Colonic mucosa (tissue), 4 donors: Measurements from ENCODE around the gene DIPK2A. TPM values are rescaled to one million over a fixed set of nuclear protein-coding genes. Genes with fewer than 3 reads are reported as not detected.

ENCODE experiments used
- DNase-seq: peaks from one replicate; pipeline ENCODE4 v3.0.0-alpha.2; 2020
- H3K27ac ChIP-seq: fragments of 200-600 bp; one replicate; pipeline ENCODE4 v1.8.0; 2021
- H3K27me3 ChIP-seq: fragments of 200-600 bp; one replicate; pipeline ENCODE4 v1.8.0; 2021
- H3K36me3 ChIP-seq: fragments of 200-600 bp; one replicate; pipeline ENCODE4 v1.8.0; 2021
- H3K4me1 ChIP-seq: fragments of 200-600 bp; one replicate; pipeline ENCODE4 v1.8.0; 2021; ENCODE audit warnings: mild to moderate bottlenecking
- H3K4me3 ChIP-seq: fragments of 200-600 bp; one replicate; pipeline ENCODE4 v1.8.0; 2021
- H3K9ac ChIP-seq, 2 donors: one replicate each; pipeline ENCODE4 v1.7.0; 2013; ENCODE audit warnings: control low read depth in 2 of 2, low read depth in 2 of 2, low read length in 2 of 2
- H3K9me3 ChIP-seq: fragments of 200-600 bp; one replicate; pipeline ENCODE4 v1.8.0; 2021
- intact Hi-C: fragments of 100-400 bp; cut with DNase I; formaldehyde crosslinking; loops from one replicate; pipeline ENCODE4 v1.14.1; 2022
- total RNA-seq, 2 donors: library from RNA; stranded (reverse); fragmentation: NEBNext Ultra II Directional in 1 of 2; extraction: Animal tissue kit (Norgen Biotek cat#: 25700) in 1 of 2; gene quantifications; one replicate each; pipeline ENCODE4 v1.2.1, GENCODE V29; 2021
- TF ChIP-seq, protein P1 (sequence below): fragments of 200-600 bp; IDR thresholded peaks from one replicate; pipeline ENCODE4 v1.8.0; 2022; ENCODE audit warnings: antibody characterized with exemption, mild to moderate bottlenecking
- donor health status: healthy.
- donor health status: DM: no; HTN: no; CAD: no.
- donor health status: DM: no; HTN: no; CAD: no.

The DIPK2A gene
- total RNA-seq, 2 donors from 2014 or later, result 19.3 to 21.4 TPM

DNA sequence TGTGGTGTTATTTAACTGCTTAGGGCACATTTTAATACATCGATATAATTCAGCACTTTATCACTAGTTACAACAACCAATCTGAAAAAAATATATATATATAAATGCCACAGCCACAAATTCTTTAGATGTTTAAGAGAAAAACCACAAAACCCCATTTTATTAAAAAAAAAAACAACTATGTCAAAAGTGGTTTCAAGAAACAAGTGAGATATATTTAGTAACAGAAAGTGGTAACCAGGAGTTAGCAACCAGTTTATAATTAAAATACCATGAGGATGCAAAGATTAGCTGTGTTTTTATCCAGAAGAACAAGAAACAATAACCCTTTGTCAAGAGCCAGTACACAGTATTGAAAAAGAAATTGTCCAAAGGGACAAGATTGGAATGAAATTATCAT lies 14.8 kb upstream of the DIPK2A start:
- no peak overlapping the region for H3K4me3 ChIP-seq
- no peaks in the 10 kb centered on the region for H3K27me3 ChIP-seq
- H3K9me3 ChIP-seq, result no peaks in the 10 kb centered on the region
- intact Hi-C loops, result no loop called here
- DNase-seq, result no peak
- H3K9ac ChIP-seq, result no peak overlapping the region
- H3K36me3 ChIP-seq, result no peaks in the 10 kb centered on the region
- H3K27ac ChIP-seq, result no peak overlapping the region
- H3K4me1 ChIP-seq, result no peaks in the 10 kb centered on the region
- TF ChIP-seq, protein P1, sequence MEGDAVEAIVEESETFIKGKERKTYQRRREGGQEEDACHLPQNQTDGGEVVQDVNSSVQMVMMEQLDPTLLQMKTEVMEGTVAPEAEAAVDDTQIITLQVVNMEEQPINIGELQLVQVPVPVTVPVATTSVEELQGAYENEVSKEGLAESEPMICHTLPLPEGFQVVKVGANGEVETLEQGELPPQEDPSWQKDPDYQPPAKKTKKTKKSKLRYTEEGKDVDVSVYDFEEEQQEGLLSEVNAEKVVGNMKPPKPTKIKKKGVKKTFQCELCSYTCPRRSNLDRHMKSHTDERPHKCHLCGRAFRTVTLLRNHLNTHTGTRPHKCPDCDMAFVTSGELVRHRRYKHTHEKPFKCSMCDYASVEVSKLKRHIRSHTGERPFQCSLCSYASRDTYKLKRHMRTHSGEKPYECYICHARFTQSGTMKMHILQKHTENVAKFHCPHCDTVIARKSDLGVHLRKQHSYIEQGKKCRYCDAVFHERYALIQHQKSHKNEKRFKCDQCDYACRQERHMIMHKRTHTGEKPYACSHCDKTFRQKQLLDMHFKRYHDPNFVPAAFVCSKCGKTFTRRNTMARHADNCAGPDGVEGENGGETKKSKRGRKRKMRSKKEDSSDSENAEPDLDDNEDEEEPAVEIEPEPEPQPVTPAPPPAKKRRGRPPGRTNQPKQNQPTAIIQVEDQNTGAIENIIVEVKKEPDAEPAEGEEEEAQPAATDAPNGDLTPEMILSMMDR, result no peak

DNA sequence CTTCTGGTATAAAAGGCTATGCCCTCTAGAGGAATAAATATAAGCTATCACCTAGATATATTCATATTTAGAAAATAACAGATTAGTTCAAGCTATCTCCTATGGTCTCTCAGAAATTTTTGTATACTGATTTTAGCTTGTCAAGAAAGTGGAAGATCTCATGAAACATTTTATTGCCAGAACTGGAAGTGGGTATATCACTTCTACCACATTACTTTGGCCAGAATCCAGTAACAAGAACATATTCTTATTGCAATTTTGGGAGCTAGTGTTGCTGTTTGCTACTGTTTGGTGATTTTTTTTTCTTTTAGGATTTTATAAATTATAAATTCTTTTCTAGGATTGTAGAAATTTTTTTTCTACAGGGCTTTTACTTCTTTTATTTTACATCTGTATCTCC lies 14.2 kb upstream of the DIPK2A start:
- H3K36me3 ChIP-seq, result no peaks in the 10 kb centered on the region
- no peak overlapping the region for H3K4me3 ChIP-seq
- H3K9ac ChIP-seq, result no peak overlapping the region
- no peak overlapping the region for H3K27ac ChIP-seq
- DNase-seq, result no peak
- intact Hi-C loops, result no loop called here
- TF ChIP-seq, protein P1, result no peak
- H3K27me3 ChIP-seq, result no peaks in the 10 kb centered on the region
- no peaks in the 10 kb centered on the region for H3K9me3 ChIP-seq
- no peaks in the 10 kb centered on the region for H3K4me1 ChIP-seq

DNA sequence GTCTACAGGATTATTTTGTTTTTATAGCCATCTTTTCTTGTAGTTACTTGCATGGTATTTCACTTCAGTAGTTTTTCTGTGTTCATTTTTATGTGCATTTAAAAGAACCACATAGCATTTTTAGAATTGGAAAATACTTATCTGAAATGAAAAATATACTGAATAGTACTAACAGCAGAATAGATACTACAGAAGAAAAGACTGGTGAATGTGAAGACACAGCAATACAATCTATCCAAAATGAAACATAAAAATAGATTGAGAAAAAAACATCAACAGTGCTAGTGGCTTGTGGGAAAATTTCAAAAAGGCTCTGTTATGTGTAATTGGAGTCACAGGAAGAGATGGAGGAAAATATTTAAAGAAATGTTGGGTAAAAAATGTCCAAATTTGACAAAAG lies 12.7 kb upstream of the DIPK2A start:
- Histone ChIP-seq H3K36me3 (no peaks in the 10 kb centered on the region), H3K27ac (no peak overlapping the region), H3K9ac (no peak overlapping the region), H3K4me3 (no peak overlapping the region), H3K27me3 (no peaks in the 10 kb centered on the region), H3K4me1 (no peaks in the 10 kb centered on the region), H3K9me3 (no peaks in the 10 kb centered on the region)
- TF ChIP-seq, protein P1, result no peak
- intact Hi-C loops, result no loop called here
- no peak for DNase-seq

DNA sequence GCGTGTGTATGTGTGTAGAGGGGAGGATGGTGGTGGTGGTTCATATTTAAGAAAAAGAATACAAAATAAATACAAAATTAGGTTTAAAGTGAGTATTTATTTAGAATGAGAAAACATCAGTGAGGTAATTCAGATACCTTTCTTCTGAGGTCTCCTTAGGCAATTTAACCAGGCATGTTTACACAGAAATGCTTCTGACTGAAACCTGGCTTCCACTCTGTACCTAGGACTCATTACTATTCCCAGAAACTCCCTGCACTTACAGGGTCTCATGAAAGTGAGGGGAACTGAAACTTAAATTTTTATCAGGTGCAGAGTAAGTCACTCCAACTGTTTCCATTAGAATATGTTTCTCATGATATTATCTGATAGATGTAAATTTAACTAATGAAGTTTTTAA lies 10.3 kb upstream of the DIPK2A start:
- H3K9me3 ChIP-seq, result no peaks in the 10 kb centered on the region
- TF ChIP-seq, protein P1, result no peak
- no peaks in the 10 kb centered on the region for H3K36me3 ChIP-seq
- intact Hi-C loops, result no loop called here
- no peak overlapping the region for H3K9ac ChIP-seq
- no peak for DNase-seq
- no peak overlapping the region for H3K4me3 ChIP-seq
- H3K4me1 ChIP-seq, result no peaks in the 10 kb centered on the region
- H3K27ac ChIP-seq, result no peak overlapping the region
- no peaks in the 10 kb centered on the region for H3K27me3 ChIP-seq

DNA sequence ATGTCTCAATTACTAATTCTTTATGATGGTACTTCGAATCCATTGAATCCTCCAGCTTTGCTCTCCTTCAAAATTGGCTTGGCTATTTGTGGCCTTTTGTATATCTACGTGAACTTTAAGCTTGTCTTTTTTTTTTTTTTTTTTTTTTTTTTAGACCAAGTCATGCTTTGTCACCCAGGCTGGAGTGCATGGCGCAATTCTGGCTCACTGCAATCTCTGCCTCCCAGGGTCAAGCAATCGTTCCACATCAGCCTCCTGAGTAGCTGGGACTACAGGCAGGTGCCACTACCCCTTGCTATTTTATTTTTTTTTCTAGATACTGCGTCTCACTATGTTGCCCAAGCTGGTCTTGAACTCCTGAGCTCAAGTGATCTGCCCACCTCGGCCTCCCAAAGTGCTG lies 7.7 kb upstream of the DIPK2A start:
- intact Hi-C loops, result no loop called here
- Histone ChIP-seq H3K4me3 (no peak overlapping the region), H3K27me3 (no peaks in the 10 kb centered on the region), H3K36me3 (no peaks in the 10 kb centered on the region), H3K27ac (no peak overlapping the region), H3K4me1 (no peaks in the 10 kb centered on the region), H3K9me3 (no peaks in the 10 kb centered on the region), H3K9ac (no peak overlapping the region)
- no peak for DNase-seq
- TF ChIP-seq, protein P1, result no peak
